ENCODE results near the gene CCT6B. TPM values are rescaled to one million over a fixed set of nuclear protein-coding genes. Genes with fewer than 3 reads are reported as not detected.

Gene CCT6B
- total RNA-seq, 1 donor: 6.2 TPM

Other genes starting within 250 kb of the CCT6B start
- 9.4 and 10.5 TPM in 2 replicates for gene ZNF830, start 80 bp upstream of the CCT6B start, total RNA-seq
- gene LIG3, start 19.1 kb upstream of the CCT6B start, total RNA-seq: 22.1 and 26.1 TPM in 2 replicates
- 15.2 and 15.6 TPM in 2 replicates for gene RFFL, start 102.2 kb upstream of the CCT6B start, total RNA-seq
- gene RAD51D, start 158.4 kb upstream of the CCT6B start, total RNA-seq: 14.8 and 19.7 TPM in 2 replicates
- gene FNDC8, start 160.2 kb upstream of the CCT6B start, total RNA-seq: not detected in 2 replicates
- gene NLE1, start 180.8 kb upstream of the CCT6B start, total RNA-seq: 13.3 and 15.6 TPM in 2 replicates
- not detected in 2 replicates for gene UNC45B, start 186.4 kb upstream of the CCT6B start, total RNA-seq
- not detected in 2 replicates for gene SLC35G3, start 232.9 kb upstream of the CCT6B start, total RNA-seq